GM04504 (cell line): ENCODE results near the gene RASA3.
"Not testable (repeated sequence)": the region's sequence is repeated elsewhere in the genome, so short reads cannot be mapped to it uniquely, and the experiment has no call there.

Experiments used
- DNase-seq: peaks from one replicate; pipeline ENCODE4 v3.0.0-alpha.2; 2012; ENCODE audit warnings: low read depth

The RASA3 gene

DNA sequence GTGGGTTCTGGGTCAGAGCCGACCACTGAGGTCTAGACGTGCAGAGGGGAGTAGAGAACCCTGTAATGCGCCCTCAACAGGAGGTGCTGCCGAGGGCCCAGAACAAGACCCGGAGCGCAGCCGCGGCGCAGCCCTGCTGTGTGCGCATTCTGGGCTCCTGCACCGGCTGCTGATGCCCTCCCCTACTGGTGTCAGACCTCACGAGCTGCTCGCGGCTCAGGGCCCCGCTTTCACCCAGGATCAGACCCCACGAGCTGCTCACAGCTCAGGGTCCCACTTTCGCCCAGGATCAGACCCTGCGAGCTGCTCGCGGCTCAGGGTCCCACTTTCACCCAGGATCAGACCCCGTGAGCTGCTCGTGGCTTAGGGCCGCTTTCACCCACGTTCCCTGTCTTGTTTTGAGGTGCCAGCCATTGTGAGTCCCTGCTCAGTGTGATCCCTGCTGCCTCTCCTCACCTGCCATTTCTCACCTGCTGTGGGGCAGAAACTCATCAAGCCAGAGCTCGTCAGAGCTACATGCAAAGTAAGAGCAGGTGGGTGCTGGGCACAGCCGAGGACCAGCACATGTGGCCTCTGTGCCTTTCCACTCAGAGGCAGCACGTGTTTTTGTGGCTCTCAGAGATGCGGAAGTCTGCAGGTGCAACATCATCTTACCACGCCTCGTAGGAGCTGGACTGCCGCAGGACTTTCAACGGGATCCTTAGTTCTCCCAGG lies 111.5 kb downstream of the RASA3 start:
- DNase-seq: no peak

DNA sequence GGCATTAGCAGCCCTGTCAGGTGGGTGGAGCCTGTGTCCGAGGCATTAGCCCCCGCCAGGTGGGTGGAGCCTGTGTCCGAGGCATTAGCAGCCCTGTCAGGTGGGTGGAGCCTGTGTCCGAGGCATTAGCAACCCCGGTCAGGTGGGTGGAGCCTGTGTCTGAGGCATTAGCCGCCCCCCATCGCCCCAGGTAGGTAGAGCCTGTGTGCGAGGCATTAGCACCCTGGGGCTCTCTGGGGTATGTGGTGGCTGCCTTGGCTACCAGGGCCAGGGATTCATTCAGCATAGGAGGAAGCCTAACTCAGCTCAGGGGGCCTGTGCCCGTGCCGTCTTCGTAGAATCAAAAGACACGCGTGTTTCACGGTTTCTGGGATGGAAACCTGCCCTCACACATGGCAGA lies 112.3 kb downstream of the RASA3 start:
- not testable (repeated sequence) for DNase-seq

GRCh38 chr13:114019367-114019766 lies 113.1 kb downstream of the RASA3 start:
- no peak for DNase-seq

GRCh38 chr13:114018461-114019055 lies 113.9 kb downstream of the RASA3 start:
- DNase-seq: no peak

- no peak for DNase-seq
Measured at GRCh38 chr13:114017966-114018365, 114.5 kb downstream of the RASA3 start.

GRCh38 chr13:114017028-114017630 lies 115.3 kb downstream of the RASA3 start:
- no peak for DNase-seq

GRCh38 chr13:114016321-114017027 lies 115.9 kb downstream of the RASA3 start:
- DNase-seq: no peak

DNA sequence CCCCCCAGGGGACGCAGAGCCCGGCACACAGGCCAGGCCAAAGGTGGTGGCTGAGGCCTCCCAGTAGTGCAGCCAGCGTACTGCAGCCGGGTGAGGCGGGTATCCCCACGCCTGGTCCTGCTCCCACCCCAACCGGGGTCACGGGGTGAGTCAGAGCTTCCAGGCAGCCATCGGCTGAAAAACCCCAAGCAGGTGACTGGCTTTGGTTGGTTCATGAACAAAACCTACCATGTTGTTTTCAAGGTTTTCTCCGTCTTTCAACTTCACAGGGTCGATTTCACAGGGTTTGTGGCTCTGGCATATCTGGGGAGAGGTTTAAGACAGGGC lies 116.5 kb downstream of the RASA3 start:
- DNase-seq: no peak

DNA sequence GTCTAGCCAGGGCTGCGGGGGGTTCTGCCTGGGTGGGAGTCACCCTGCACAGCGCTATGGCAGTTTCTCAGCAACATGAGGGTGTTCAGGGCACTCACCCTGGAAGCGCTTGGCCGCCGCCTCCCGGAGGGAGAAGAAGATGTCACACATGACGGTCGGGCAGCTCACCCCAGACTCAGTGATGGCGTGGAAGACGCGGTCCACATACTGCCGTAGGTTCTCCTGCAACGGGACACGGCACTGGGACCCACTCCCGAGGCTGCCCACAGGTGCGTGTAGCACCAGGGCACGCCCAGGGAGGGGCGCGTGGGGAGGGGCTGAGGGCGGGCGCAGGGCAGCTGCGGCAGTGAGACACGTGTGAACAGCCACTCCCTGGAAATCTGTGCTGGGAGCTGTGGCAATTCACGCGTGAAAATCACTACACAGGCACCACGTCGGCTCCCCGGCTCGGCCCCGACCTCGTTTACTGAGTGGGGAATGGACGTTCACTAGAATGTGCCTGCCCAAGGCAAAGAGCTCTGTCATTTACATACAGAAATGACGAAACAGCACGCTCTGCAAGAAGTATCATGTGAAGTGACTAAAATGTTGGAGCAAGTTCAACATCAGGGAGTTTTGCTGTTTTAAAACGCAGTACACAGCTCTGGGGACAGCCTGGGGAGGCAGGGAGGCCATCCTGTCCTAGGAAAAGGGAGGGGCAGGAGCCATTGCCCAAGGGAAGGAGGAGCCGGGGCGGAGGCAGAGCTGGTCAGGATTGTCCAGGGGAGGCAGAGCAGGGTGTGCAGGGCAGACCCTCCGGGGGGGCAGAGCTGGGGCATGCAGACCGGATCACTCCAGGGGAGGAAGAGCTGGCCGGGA lies 117.1 kb downstream of the RASA3 start:
- no peak for DNase-seq

DNA sequence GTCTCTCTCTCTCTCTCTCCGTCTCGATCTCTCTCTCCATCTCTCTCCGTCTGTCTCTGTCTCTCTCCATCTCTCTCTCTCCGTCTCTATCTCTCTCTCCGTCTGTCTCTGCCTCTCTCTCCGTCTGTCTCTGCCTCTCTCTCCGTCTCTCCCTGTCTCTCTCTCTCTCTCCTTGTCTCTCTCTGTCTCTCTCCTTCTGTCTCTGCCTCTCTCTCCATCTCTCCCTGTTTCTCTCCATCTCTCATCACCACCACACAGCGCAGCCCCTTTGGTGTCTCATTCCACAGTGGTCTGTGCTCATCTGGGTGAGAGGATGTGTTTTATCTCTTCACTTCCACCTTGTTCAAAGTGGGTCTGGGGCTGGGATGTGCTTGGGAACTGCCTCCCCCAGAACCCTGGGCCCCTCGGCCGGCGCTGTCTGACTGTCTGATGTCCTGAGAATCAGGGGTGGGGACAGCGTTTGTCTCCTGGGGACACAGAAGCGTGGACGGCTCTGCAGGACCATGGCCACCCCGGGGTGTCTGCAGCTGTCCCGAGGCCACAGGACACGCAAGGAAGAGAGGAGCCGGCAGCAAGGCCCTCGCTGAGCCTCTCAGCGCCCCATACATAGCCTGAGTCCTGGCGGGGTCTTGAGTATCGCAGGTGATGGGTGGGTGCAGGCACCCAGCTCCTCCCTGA lies 118.3 kb downstream of the RASA3 start:
- no peak for DNase-seq

DNA sequence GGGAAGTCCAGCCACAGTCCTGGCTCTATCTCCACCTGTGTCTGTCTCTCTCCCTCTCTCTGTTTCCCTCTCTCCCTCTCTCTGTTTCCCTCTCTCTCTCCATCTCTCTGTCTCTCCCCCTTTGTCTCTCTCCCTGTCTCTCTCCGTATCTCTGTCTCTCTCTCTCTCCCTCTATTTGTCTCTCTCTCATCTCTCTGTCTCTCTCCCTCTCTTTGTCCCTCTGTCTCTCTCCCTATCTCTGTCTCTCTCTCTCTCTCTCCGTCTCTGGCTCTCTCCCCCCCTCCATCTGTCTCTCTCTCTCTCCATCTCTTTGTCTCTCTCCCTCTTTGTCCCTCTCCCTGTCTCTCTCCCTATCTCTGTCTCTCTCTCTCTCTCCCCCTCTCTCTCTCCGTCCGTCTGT lies 119.1 kb downstream of the RASA3 start:
- no peak for DNase-seq

DNA sequence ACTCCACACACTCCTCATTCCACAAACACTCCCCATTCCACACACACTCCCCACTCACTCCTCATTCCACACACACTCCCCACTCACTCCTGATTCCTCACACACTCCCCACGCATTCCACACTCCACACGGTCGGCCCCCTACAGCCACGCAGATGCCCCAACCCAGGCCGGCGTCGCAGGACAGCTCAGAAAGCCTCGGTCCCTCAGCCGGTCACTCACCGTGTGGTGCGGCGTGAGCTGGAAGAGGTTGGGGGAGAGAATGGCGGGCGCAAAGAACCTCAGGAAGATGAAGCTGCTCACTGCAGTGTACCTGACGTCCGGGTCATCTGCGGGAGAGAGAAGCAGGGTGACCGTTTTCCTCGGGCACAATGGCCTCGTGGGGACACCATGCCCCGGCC lies 119.5 kb downstream of the RASA3 start:
- no peak for DNase-seq

DNA sequence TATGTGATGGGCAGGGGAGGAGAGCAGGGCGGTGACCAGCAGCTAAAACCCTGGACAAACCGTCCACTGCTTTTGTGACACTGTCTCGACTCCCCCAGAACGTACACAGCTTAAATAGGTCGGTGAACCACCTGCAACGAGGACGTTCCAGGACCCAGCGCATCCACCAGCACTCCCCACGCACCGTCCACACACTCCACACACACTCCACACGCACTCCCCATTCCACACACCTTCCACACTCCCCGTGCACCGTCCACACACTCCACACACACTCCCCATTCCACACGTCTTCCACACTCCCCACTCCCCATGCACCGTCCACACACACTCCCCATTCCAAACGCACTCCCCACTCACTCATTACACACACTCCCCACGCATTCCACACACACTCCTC lies 120.3 kb downstream of the RASA3 start:
- DNase-seq: no peak

- DNase-seq: no peak
Measured at GRCh38 chr13:114011226-114011625, 121.2 kb downstream of the RASA3 start.

- no peak for DNase-seq
Measured at GRCh38 chr13:114010401-114011101, 121.9 kb downstream of the RASA3 start.

DNA sequence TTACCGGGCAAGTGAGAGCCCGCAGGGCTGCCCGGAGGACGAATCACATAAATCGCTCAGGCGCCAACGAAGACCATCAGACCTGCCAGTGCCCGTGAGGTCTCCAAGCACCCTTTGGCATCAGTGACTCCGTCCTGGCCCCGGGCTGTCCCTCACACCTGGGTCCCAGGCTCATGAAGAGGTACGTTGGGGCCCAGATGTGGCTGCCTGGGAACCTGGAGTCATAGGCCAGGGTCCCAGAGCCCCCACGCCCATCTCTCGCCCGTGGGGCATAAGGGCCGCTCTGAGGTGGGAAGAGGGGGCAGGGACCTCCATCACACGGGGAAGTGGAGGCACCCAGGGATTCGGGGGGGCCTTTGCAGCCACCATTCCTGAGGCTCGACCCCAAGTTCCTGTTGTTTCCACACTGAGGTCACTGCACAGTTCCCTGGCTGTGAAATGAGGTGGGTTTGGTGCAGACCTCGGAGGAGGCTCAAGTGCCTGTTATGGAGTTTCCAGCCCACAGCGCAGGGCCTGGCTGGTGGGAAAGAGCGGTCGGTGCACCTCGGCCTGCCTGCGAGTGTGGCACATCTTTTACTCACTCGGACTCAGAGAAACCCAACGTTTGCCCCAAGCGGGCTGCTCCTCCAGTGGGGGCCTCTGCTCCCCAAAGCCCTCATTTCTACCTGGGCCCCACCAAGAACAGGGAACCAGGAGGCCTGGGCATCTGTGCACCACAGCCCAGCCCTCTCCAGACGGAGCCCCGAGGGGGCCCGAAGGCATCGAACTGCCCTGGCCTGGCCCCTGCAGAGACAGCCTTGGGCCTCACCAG lies 122.6 kb downstream of the RASA3 start:
- no peak for DNase-seq

- no peak for DNase-seq
Measured at GRCh38 chr13:114008964-114009589, 123.3 kb downstream of the RASA3 start.

DNA sequence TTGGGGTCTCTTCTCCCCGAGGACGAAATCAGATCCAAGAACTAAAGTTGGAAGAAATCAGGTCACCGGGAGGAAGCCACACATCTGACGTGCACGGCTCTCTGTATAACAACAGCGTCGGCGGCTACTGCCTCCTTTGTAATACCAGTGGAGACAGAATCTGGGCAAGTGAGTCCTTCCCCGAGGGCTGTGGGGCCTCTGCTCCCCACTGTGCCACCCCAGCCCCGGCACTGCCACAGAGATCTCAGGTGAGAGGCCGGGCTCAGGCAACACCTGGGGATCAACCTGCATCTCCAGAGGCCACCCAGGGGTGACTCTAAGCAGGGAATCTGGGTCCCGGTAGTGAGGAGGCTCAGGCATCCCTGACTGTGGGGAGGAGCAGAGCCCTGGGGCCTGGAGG lies 124.9 kb downstream of the RASA3 start:
- no peak for DNase-seq

DNA sequence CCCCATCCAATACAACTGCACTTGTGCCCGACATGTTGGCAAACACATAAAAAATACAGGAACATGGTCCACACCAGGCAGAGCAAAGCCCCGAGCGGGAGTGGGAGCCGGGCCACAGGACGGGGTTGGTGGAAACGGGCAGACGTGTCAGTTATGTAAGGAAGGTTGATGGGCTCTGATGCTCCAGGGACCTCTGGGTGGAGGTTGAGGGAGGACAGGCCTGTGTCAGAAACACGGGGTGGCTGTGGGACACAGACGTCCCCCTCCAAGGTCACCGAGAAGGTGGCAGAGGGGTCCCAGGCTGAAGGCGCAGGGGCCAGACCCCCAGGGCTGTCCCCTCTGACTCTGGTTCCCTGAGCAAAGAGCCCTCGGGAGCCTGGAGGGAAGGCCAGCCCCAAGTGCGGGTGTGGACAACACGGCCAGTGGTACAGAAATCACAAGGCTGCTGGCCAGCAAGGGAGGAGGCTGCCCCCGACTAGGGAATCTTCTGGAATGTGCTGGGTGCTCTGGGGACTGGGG lies 127.2 kb downstream of the RASA3 start:
- no peak for DNase-seq
